ENCODE measurements around the gene C1QTNF3. TPM values are rescaled to one million over a fixed set of nuclear protein-coding genes. Genes with fewer than 3 reads are reported as not detected.

Gene C1QTNF3
- total and polyA plus RNA-seq, 2 of the 8 experiments (the other 6 are each of a cell fraction or from before 2014, with no cell fraction given): 1.0 to 1.2 TPM

DNA sequence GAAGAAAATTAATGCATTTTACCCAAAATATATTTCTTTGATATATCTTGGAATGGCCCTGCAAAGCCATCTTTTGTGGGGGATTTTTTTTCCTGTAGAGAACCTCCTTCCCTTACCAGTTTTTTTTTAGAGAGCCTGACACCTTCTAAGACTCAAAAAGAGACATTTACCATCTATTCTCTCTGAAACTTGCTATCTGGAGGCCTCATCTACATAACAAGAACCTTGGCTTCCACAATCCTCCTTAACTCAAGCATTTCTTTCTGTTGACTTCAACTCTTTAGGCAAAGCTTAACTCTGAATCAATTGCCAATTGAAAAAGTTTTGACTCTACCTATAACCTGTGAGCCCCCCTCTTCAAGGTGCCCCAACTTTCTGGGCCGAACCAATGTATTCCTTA is 64.7 kb downstream of the C1QTNF3 start:
- H3K23ac ChIP-seq (ENCODE audit: insufficient read length): no peak overlapping the region
- H3K23me2 ChIP-seq (ENCODE audit: low read depth, low read length): no peaks in the 10 kb centered on the region
- H3K4me2 ChIP-seq (ENCODE audit: insufficient read depth in 1 of 2, low read depth in 2 of 2, low read length in 2 of 2): peak overlapping the region; percentile 19 to 51; a peak in 2 of 4 replicates
- no peaks in the 10 kb centered on the region for H3K9me3 ChIP-seq (ENCODE audit: insufficient read depth in 2 of 2, low read depth in 1 of 2, low read length in 1 of 2)
- H4K20me1 ChIP-seq (replicated peaks in 1 of 2; ENCODE audit: control insufficient read depth in 1 of 2, insufficient read depth in 2 of 2, low read length in 2 of 2): no peaks in the 10 kb centered on the region
- no peak overlapping the region for H3K18ac ChIP-seq (ENCODE audit: extremely low read depth, low read length)
- H2BK20ac ChIP-seq (ENCODE audit: low read length): peak overlapping the region; percentile 82; the same call in 1 of the 2 replicates
- no peak overlapping the region for H4K8ac ChIP-seq (ENCODE audit: extremely low read depth, insufficient read depth, low read length)
- H2BK12ac ChIP-seq (ENCODE audit: low read depth, low read length): no peak overlapping the region
- CTCF ChIA-PET (ENCODE audit: partially characterized antibody): interaction anchor here (1.1 to 2.7 kb wide), 6 partner anchors 8 to 47 kb away, joined by 3 to 12 read pairs (median 4); partner anchors contain the start of gene RXFP3
- H2AFZ ChIP-seq (ENCODE audit: low read length): no peak overlapping the region
- no peak overlapping the region for H3K14ac ChIP-seq (ENCODE audit: insufficient read length)
- peak overlapping the region in 1 of 4 experiments; percentile 31; a peak in 1 of 8 replicates for H3K4me3 ChIP-seq (ENCODE audit: extremely low read depth in 1 of 4, insufficient read depth in 2 of 4, low read depth in 3 of 4, low read length in 4 of 4)
- POLR2A ChIA-PET (ENCODE audit: partially characterized antibody): interaction anchor here (1.0 to 2.3 kb wide), 3 partner anchors 8 to 18 kb away, joined by 3 to 6 read pairs (median 3); no protein-coding TSS in a partner anchor
- no peak overlapping the region for H3K27ac ChIP-seq (ENCODE audit: low read depth, low read length)
- FAIRE-seq (no peak), DNase-seq (ENCODE audit: low read depth in 1 of 2, low spot score in 2 of 2) (no peak)
- WGBS, 2 experiments (ENCODE audit: extremely low coverage in 1 of 2, insufficient coverage in 1 of 2, insufficient read length in 1 of 2, insufficient replicate concordance in 2 of 2, low coverage in 1 of 2, low lambda C conversion rate in 2 of 2, missing lambda C conversion rate in 1 of 2): 80% methylated on average over 1 of the region's 1 CpG; no CpG with 5 or more reads in 1 of the 2 experiments
- no peak overlapping the region for H3K56ac ChIP-seq (replicated peaks; ENCODE audit: insufficient read length, low read depth, low read length)
- no peaks in the 10 kb centered on the region for H3K79me1 ChIP-seq (ENCODE audit: low read depth, low read length)
- H3K27me3 ChIP-seq (replicated peaks in 1 of 4; ENCODE audit: control insufficient read depth in 3 of 4, extremely low read depth in 1 of 4, insufficient read depth in 3 of 4, low read length in 3 of 4): no peaks in the 10 kb centered on the region
- peak overlapping the region; percentile 15 for H4K5ac ChIP-seq (ENCODE audit: insufficient read length, low read depth, low read length)
- no peak overlapping the region for H4K91ac ChIP-seq (replicated peaks; ENCODE audit: insufficient read length, low read length)
- H2AK5ac ChIP-seq (ENCODE audit: low read depth, low read length): no peak overlapping the region
- no peaks in the 10 kb centered on the region for H3K79me2 ChIP-seq (ENCODE audit: control insufficient read depth in 1 of 2, insufficient read depth in 2 of 2, low read length in 2 of 2)
- peaks cover 0 to 18% (median 6%) of the 10 kb centered on the region in 4 experiments; a peak in 2 of 7 replicates for H3K4me1 ChIP-seq (replicated peaks in 1 of 4; ENCODE audit: control insufficient read depth in 3 of 4, insufficient read depth in 4 of 4, low read length in 3 of 4)
- no peak overlapping the region for H3K4ac ChIP-seq (replicated peaks; ENCODE audit: insufficient read length, low read depth, low read length)
- H2BK15ac ChIP-seq (ENCODE audit: low read length): no peak overlapping the region
- H2BK120ac ChIP-seq (replicated peaks; ENCODE audit: low read depth, low read length): no peak overlapping the region
- H3K36me3 ChIP-seq (ENCODE audit: control insufficient read depth in 2 of 4, insufficient read depth in 4 of 4, low read length in 3 of 4): no peaks in the 10 kb centered on the region
- H2BK5ac ChIP-seq (ENCODE audit: low read depth, low read length): peak overlapping the region; percentile 29; the same call in 1 of the 2 replicates
- H3K9ac ChIP-seq (replicated peaks in 1 of 4; ENCODE audit: extremely low read depth in 1 of 4, low read depth in 3 of 4, low read length in 3 of 4): no peak overlapping the region
- no peak for TF ChIP-seq MAFK (IDR thresholded peaks at IDR 0.05; ENCODE audit: low read depth, low read length)
